Motor neuron (in vitro differentiated cells): ENCODE measurements around the gene AFF3. TPM values are rescaled to one million over a fixed set of nuclear protein-coding genes. Genes with fewer than 3 reads are reported as not detected.
"Not testable (repeated sequence)": the region's sequence is repeated elsewhere in the genome, so short reads cannot be mapped to it uniquely, and the experiment has no call there.

ENCODE experiments used
- ATAC-seq, 8 experiments: fragments of 200-7000 bp; cut with Tn5 transposase; replicated peaks in 6 of 8; 2 replicates each; pipeline ENCODE4 v1.8.0; 2021; ENCODE audit warnings: mild to moderate bottlenecking in 8 of 8, moderate library complexity in 8 of 8
- H3K27ac ChIP-seq, 2 donors: fragments of 250-450 bp; sonication (Bioruptor Pico); 2 replicates each; pipeline ENCODE4 v1.9.0; 2021; ENCODE audit warnings: antibody characterized with exemption in 2 of 2, mild to moderate bottlenecking in 2 of 2, moderate library complexity in 1 of 2
- H3K4me1 ChIP-seq, 2 donors: fragments of 250-450 bp; sonication (Bioruptor Pico); replicated peaks in 1 of 2; 2 replicates each; pipeline ENCODE4 v1.6.1; 2021; ENCODE audit warnings: antibody characterized with exemption in 2 of 2, mild to moderate bottlenecking in 2 of 2, moderate library complexity in 1 of 2
- H3K4me3 ChIP-seq, 5 donors: fragments of 250-450 bp; sonication (Bioruptor Pico); 2 replicates each; pipeline ENCODE4 v1.9.0; 2021; ENCODE audit warnings: antibody characterized with exemption in 5 of 5, mild to moderate bottlenecking in 5 of 5, moderate library complexity in 4 of 5
- WGBS, 10 experiments: fragments of 450-650 bp; shearing (Covaris generic); methylation state at CpG; one replicate each; pipeline ENCODE4 v1.0.0; 2022; 5-methylcytosine and 5-hydroxymethylcytosine counted together
- in situ Hi-C, 9 experiments: fragments of 400-800 bp; cut with MboI; loops; one replicate each; pipeline ENCODE4 v1.15.0; 2021; ENCODE audit warnings: low sequenced_read_pairs in 9 of 9, low pct_unique_long_range_greater_than_20kb in 2 of 9; ENCODE audit not compliant: unreplicated experiment in 9 of 9
- total RNA-seq, 8 experiments: library from RNA; unstranded; fragments of 300-600 nt; gene quantifications; 2 replicates each; pipeline versions ENCODE4 v1.2.3 to v1.2.4, GENCODE V29; 2022

The AFF3 gene
- total RNA-seq, 8 experiments from 2014 or later: 0.99 to 33.6 (median 16.7) TPM

- Histone ChIP-seq H3K27ac (no peak overlapping the region), H3K4me1 (peaks cover 16 to 29% of the 10 kb centered on the region in 2 donors), H3K4me3 (no peak overlapping the region)
- 60 to 100% (median 93%) methylated on average over 1 of the region's 1 CpG; no CpG with 5 or more reads in 3 of the 10 experiments for WGBS, 10 experiments
- in situ Hi-C loops: no loop called here
- no peak for ATAC-seq
These were observed 476.1 kb downstream of the AFF3 start for GRCh38 chr2:99666256-99666655.

- no peak overlapping the region for H3K27ac ChIP-seq
- in situ Hi-C loops: no loop called here
- peaks cover 18 to 23% of the 10 kb centered on the region in 2 donors for H3K4me1 ChIP-seq
- peak in 4 of 8 experiments; percentile 19 to 56 (median 33) for ATAC-seq
- no peak overlapping the region for H3K4me3 ChIP-seq
- 30 to 100% (median 86%) methylated on average over 1 to 2 of the region's 2 CpGs; no CpG with 5 or more reads in 2 of the 10 experiments for WGBS, 10 experiments
These were observed 478.7 kb downstream of the AFF3 start for GRCh38 chr2:99663641-99664040.

GRCh38 chr2:99662761-99663341 is 479.5 kb downstream of the AFF3 start:
- ATAC-seq: peak; percentile 94 to 98 (median 96)
- H3K27ac ChIP-seq: peak overlapping the region in 1 of 2 donors; percentile 42
- in situ Hi-C loops: no loop called here
- H3K4me3 ChIP-seq: no peak overlapping the region
- WGBS, 10 experiments: 0 to 6% (median 0%) methylated on average over 1 to 2 of the region's 2 CpGs; no CpG with 5 or more reads in 3 of the 10 experiments
- peaks cover 18 to 23% of the 10 kb centered on the region in 2 donors for H3K4me1 ChIP-seq

- ATAC-seq, H3K27ac ChIP-seq, H3K4me3 ChIP-seq, in situ Hi-C loops: not testable (repeated sequence)
- 84 to 100% (median 95%) methylated on average over 3 to 8 of the region's 9 CpGs; no CpG with 5 or more reads in 1 of the 10 experiments for WGBS, 10 experiments
- H3K4me1 ChIP-seq: peaks cover 24 to 30% of the 10 kb centered on the region in 2 donors
These were observed 480.6 kb downstream of the AFF3 start for GRCh38 chr2:99661761-99662160.

- H3K4me1 ChIP-seq: peaks cover 26 to 39% of the 10 kb centered on the region in 2 donors
- peak in 1 of 8 experiments; percentile 31 for ATAC-seq
- WGBS, 10 experiments: 53 to 94% (median 80%) methylated on average over 2 to 8 of the region's 8 CpGs; no CpG with 5 or more reads in 1 of the 10 experiments
- in situ Hi-C loops: no loop called here
- no peak overlapping the region for H3K4me3 ChIP-seq
- H3K27ac ChIP-seq: no peak overlapping the region
These were observed 481.6 kb downstream of the AFF3 start for GRCh38 chr2:99660616-99661406.

- WGBS, 10 experiments: 40 to 100% (median 95%) methylated on average over 1 to 3 of the region's 3 CpGs
- Histone ChIP-seq H3K4me3 (no peak overlapping the region), H3K27ac (no peak overlapping the region), H3K4me1 (peaks cover 35 to 49% of the 10 kb centered on the region in 2 donors)
- in situ Hi-C loops: no loop called here
- ATAC-seq: no peak
These were observed 482.5 kb downstream of the AFF3 start for GRCh38 chr2:99659874-99660273.

GRCh38 chr2:99657691-99658258 is 484.6 kb downstream of the AFF3 start:
- Histone ChIP-seq H3K27ac (no peak overlapping the region), H3K4me1 (peaks cover 28 to 39% of the 10 kb centered on the region in 2 donors), H3K4me3 (no peak overlapping the region)
- no peak for ATAC-seq
- in situ Hi-C loops: no loop called here
- WGBS, 10 experiments: 50 to 100% (median 87%) methylated on average over 2 to 6 of the region's 7 CpGs; no CpG with 5 or more reads in 2 of the 10 experiments

- peaks cover 30 to 31% of the 10 kb centered on the region in 2 donors for H3K4me1 ChIP-seq
- H3K4me3 ChIP-seq: no peak overlapping the region
- peak in 3 of 8 experiments; percentile 24 to 50 (median 35) for ATAC-seq
- 0 to 72% (median 49%) methylated on average over 1 to 5 of the region's 5 CpGs; no CpG with 5 or more reads in 2 of the 10 experiments for WGBS, 10 experiments
- peak overlapping the region in 1 of 2 donors; percentile 44 for H3K27ac ChIP-seq
- in situ Hi-C loops: no loop called here
These were observed 485.4 kb downstream of the AFF3 start for GRCh38 chr2:99656994-99657393.

- Histone ChIP-seq H3K4me3 (no peak overlapping the region), H3K4me1 (peaks cover 42 to 47% of the 10 kb centered on the region in 2 donors), H3K27ac (no peak overlapping the region)
- WGBS, 10 experiments: 40 to 96% (median 89%) methylated on average over 1 to 9 of the region's 9 CpGs
- ATAC-seq: peak in 3 of 8 experiments; percentile 38 to 52 (median 46)
- in situ Hi-C loops: no loop called here
These were observed 489.0 kb downstream of the AFF3 start for GRCh38 chr2:99653433-99653832.

GRCh38 chr2:99652862-99653261 is 489.5 kb downstream of the AFF3 start:
- Histone ChIP-seq H3K4me1 (peaks cover 45 to 52% of the 10 kb centered on the region in 2 donors), H3K4me3 (no peak overlapping the region), H3K27ac (no peak overlapping the region)
- ATAC-seq: no peak
- in situ Hi-C loops: no loop called here
- WGBS, 10 experiments: 70 to 100% (median 96%) methylated on average over 3 to 7 of the region's 8 CpGs; no CpG with 5 or more reads in 3 of the 10 experiments

GRCh38 chr2:99651930-99652670 is 490.3 kb downstream of the AFF3 start:
- peak in 2 of 8 experiments; percentile 65 to 68 for ATAC-seq
- Histone ChIP-seq H3K27ac (no peak overlapping the region), H3K4me3 (no peak overlapping the region), H3K4me1 (peaks cover 42 to 51% of the 10 kb centered on the region in 2 donors)
- WGBS, 10 experiments: 20 to 100% (median 71%) methylated on average over 1 to 6 of the region's 9 CpGs
- in situ Hi-C loops: no loop called here

GRCh38 chr2:99648906-99649789 is 493.2 kb downstream of the AFF3 start:
- in situ Hi-C loops: no loop called here
- ATAC-seq: peak in 4 of 8 experiments; percentile 3 to 17 (median 12)
- WGBS, 10 experiments: 23 to 90% (median 79%) methylated on average over 4 to 13 of the region's 13 CpGs
- H3K27ac ChIP-seq: peak overlapping the region in 1 of 2 donors; percentile 37
- H3K4me3 ChIP-seq: no peak overlapping the region
- peaks cover 37 to 40% of the 10 kb centered on the region in 2 donors for H3K4me1 ChIP-seq
